IMR-90 (cell line): ENCODE data around the gene RTL5. TPM values are rescaled to one million over a fixed set of nuclear protein-coding genes. Genes with fewer than 3 reads are reported as not detected.

ENCODE experiments used
- ATAC-seq: fragments of 200-7000 bp; cut with Tn5 transposase; 2 replicates; pipeline ENCODE4 v1.9.1; 2020; ENCODE audit warnings: low read depth, mild to moderate bottlenecking, moderate library complexity
- BruUV-seq: library from RNA; stranded (reverse); fragments of 400-500 nt; replicated peaks from 2 replicates; lab custom pipeline; 2021; lab: Mats Ljungman, UMichigan
- CTCF ChIA-PET: fragments of 300-600 bp; formaldehyde crosslinking; extraction: SDS; loops from one replicate; lab custom pipeline; 2021; ENCODE audit warnings: antibody characterized with exemption; lab: Yijun Ruan, JAX
- POLR2A ChIA-PET: fragments of 300-600 bp; sonication (Branson Sonifier 250); formaldehyde crosslinking; loops from one replicate; lab custom pipeline; 2022; ENCODE audit warnings: antibody characterized with exemption; ENCODE audit not compliant: unreplicated experiment; lab: Charles Lee
- DNase-seq: peaks from one replicate; pipeline ENCODE4 v3.0.0; 2013
- H2AFZ ChIP-seq: replicated peaks from 2 replicates; pipeline ENCODE3; 2013; ENCODE audit warnings: low read length, mild to moderate bottlenecking; ENCODE audit not compliant: poor library complexity
- H2AK5ac ChIP-seq: 2 replicates; pipeline ENCODE4 v1.6.1; 2013; ENCODE audit warnings: low read depth, low read length, inconsistent platforms
- H2AK9ac ChIP-seq: replicated peaks from 2 replicates; pipeline ENCODE3; 2013; ENCODE audit warnings: mild to moderate bottlenecking, low read depth, low read length, moderate library complexity; ENCODE audit not compliant: poor library complexity
- H2BK120ac ChIP-seq: 2 replicates; pipeline ENCODE4 v1.6.1; 2013; ENCODE audit warnings: low read depth, low read length, inconsistent platforms
- H2BK15ac ChIP-seq: 3 replicates; pipeline ENCODE4 v1.6.1; 2013; ENCODE audit warnings: low read depth, low read length, inconsistent platforms
- H2BK20ac ChIP-seq: 2 replicates; pipeline ENCODE4 v1.6.1; 2013; ENCODE audit warnings: low read depth, mild to moderate bottlenecking, inconsistent platforms, low read length, moderate library complexity
- H2BK5ac ChIP-seq: 2 replicates; pipeline ENCODE4 v1.6.1; 2013; ENCODE audit warnings: mild to moderate bottlenecking, low read depth, low read length, inconsistent platforms; ENCODE audit not compliant: poor library complexity, severe bottlenecking
- H3K14ac ChIP-seq: replicated peaks from 2 replicates; pipeline ENCODE4 v1.6.1; 2013; ENCODE audit warnings: low read depth, low read length, inconsistent platforms
- H3K18ac ChIP-seq: 2 replicates; pipeline ENCODE4 v1.6.1; 2013; ENCODE audit warnings: low read depth, low read length, control low read depth
- H3K23ac ChIP-seq: 2 replicates; pipeline ENCODE4 v1.6.1; 2013; ENCODE audit warnings: low read depth, low read length, inconsistent platforms
- H3K27ac ChIP-seq: 2 replicates; pipeline ENCODE4 v1.5.1; 2013; ENCODE audit warnings: mild to moderate bottlenecking, control low read depth, low read length; ENCODE audit not compliant: insufficient read depth
- H3K27me3 ChIP-seq: 2 replicates; pipeline ENCODE4 v1.6.1; 2013; ENCODE audit warnings: low read length; ENCODE audit not compliant: control insufficient read depth, insufficient read depth
- H3K36me3 ChIP-seq: 2 replicates; pipeline ENCODE4 v1.6.1; 2013; ENCODE audit warnings: low read length, mixed read lengths; ENCODE audit not compliant: control insufficient read depth, insufficient read depth
- H3K4ac ChIP-seq: 2 replicates; pipeline ENCODE4 v1.6.1; 2013; ENCODE audit warnings: low read depth, low read length, inconsistent platforms
- H3K4me1 ChIP-seq: 2 replicates; pipeline ENCODE4 v1.6.1; 2013; ENCODE audit warnings: low read length, mixed read lengths; ENCODE audit not compliant: control insufficient read depth, insufficient read depth
- H3K4me2 ChIP-seq: 2 replicates; pipeline ENCODE4 v1.6.1; 2013; ENCODE audit warnings: low read depth, mild to moderate bottlenecking, control low read depth, low read length, moderate library complexity
- H3K4me3 ChIP-seq: 2 replicates; pipeline ENCODE4 v1.5.1; 2013; ENCODE audit warnings: low read depth, mild to moderate bottlenecking, control low read depth, low read length, moderate library complexity; ENCODE audit not compliant: insufficient read depth
- H3K56ac ChIP-seq: 2 replicates; pipeline ENCODE4 v1.6.1; 2013; ENCODE audit warnings: low read length, inconsistent platforms; ENCODE audit not compliant: insufficient read depth; ENCODE audit errors: extremely low read depth
- H3K79me1 ChIP-seq, 2 experiments: 2 replicates each; pipeline ENCODE4 v1.6.1; 2013; ENCODE audit warnings: low read length in 2 of 2, inconsistent platforms in 1 of 2, low read depth in 1 of 2
- H3K9ac ChIP-seq: 2 replicates; pipeline ENCODE4 v1.6.1; 2013; ENCODE audit warnings: low read depth, low read length, control low read depth
- H3K9me1 ChIP-seq: 2 replicates; pipeline ENCODE4 v1.6.1; 2013; ENCODE audit warnings: low read length, inconsistent platforms; ENCODE audit not compliant: insufficient read depth
- H3K9me3 ChIP-seq: 2 replicates; pipeline ENCODE4 v1.6.1; 2013; ENCODE audit warnings: low read length; ENCODE audit not compliant: control insufficient read depth, insufficient read depth
- H4K20me1 ChIP-seq: 2 replicates; pipeline ENCODE4 v1.6.1; 2013; ENCODE audit warnings: low read length, inconsistent platforms; ENCODE audit not compliant: insufficient read depth
- H4K5ac ChIP-seq: 2 replicates; pipeline ENCODE4 v1.6.1; 2013; ENCODE audit warnings: mild to moderate bottlenecking, low read depth, low read length, control low read depth
- H4K8ac ChIP-seq, 2 experiments: 2 replicates each; pipeline ENCODE4 v1.6.1; 2013; ENCODE audit warnings: low read depth in 2 of 2, low read length in 2 of 2, control low read depth in 1 of 2, inconsistent platforms in 1 of 2
- H4K91ac ChIP-seq: 2 replicates; pipeline ENCODE4 v1.6.1; 2013; ENCODE audit warnings: low read depth, low read length, inconsistent platforms; ENCODE audit not compliant: insufficient read depth
- CEBPB ChIP-seq: IDR thresholded peaks from 2 replicates; pipeline ENCODE4 v1.6.1; 2012; ENCODE audit warnings: low read depth, low read length, improper control_type of control experiment
- FOS ChIP-seq: fragments of 150-350 bp; IDR thresholded peaks from 2 replicates; pipeline ENCODE4 v1.6.1; 2016; ENCODE audit warnings: low read depth, low read length
- NFE2L2 ChIP-seq: fragments of 150-350 bp; IDR thresholded peaks from 2 replicates; pipeline ENCODE4 v1.6.1; 2016; ENCODE audit warnings: low read depth, mild to moderate bottlenecking, low read length
- SMC3 ChIP-seq: fragments of 150-350 bp; IDR thresholded peaks from 2 replicates; pipeline ENCODE4 v1.6.1; 2016; ENCODE audit warnings: low read depth, mild to moderate bottlenecking, antibody characterized with exemption, low read length, moderate library complexity
- WGBS, 2 experiments: methylation state at CpG; one replicate each; pipeline versions ENCODE4 v1.1.5 to v1.1.7; 2013; ENCODE audit warnings: missing lambda C conversion rate in 2 of 2; ENCODE audit not compliant: insufficient read length in 1 of 2; ENCODE audit errors: extremely low coverage in 2 of 2; 5-methylcytosine and 5-hydroxymethylcytosine counted together
- dilution Hi-C: fragments of 300-500 bp; cut with HindIII; formaldehyde crosslinking; loops from one replicate; pipeline ENCODE4 v1.14.3; 2018; ENCODE audit warnings: low sequenced_read_pairs; ENCODE audit not compliant: unreplicated experiment
- in situ Hi-C: fragments of 300-500 bp; cut with MboI; formaldehyde crosslinking; loops from 3 replicates; pipeline ENCODE4 v1.14.3; 2019; ENCODE audit warnings: low sequenced_read_pairs, inconsistent platforms, mixed read lengths
- intact Hi-C: fragments of 100-400 bp; cut with micrococcal nuclease; formaldehyde crosslinking; loops from 2 replicates; pipeline ENCODE4 v1.10.0; 2022
- polyA plus RNA-seq, 3 experiments: library from polyadenylated mRNA; depleted of rRNA; stranded (reverse); fragments of >200 nt; gene quantifications; 2 replicates each; pipeline ENCODE4 v1.2.3, GENCODE V29; 2012; ENCODE audit warnings: low replicate concordance in 1 of 3
- total RNA-seq: library from RNA; depleted of rRNA; stranded (reverse); fragments of >200 nt; gene quantifications from 2 replicates; pipeline ENCODE4 v1.2.3, GENCODE V29; 2012
- TF ChIP-seq, protein P1 (sequence below): fragments of 150-350 bp; IDR thresholded peaks from 2 replicates; pipeline ENCODE4 v1.6.1; 2016; ENCODE audit warnings: low read depth, mild to moderate bottlenecking, low read length, moderate library complexity, borderline replicate concordance

The RTL5 gene
- total and polyA plus RNA-seq, 2 of the 4 experiments (the other 2 are of a cell fraction), result 0.90 to 2.5 TPM

DNA sequence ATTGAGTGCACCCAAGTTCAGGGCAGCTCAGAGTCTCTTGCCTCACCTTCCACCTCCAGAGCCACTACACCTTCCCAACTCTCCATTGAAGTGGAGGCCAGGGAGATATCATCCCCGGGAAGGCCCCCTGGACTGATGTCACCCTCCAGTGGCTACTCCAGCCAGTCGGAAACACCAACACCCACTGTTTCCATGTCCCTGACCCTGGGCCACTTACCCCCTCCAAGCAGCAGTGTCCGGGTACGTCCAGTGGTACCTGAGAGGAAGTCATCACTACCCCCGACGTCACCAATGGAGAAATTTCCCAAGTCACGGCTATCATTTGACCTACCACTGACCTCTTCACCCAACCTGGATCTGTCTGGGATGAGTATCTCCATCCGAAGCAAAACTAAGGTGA is 7.8 kb upstream of the RTL5 start:
- WGBS, 2 experiments, result 73% methylated on average over 2 of the region's 8 CpGs; no CpG with 5 or more reads in 1 of the 2 experiments
- Histone ChIP-seq H3K23ac (no peak overlapping the region), H4K20me1 (no peaks in the 10 kb centered on the region; the same call in 1 of the 2 replicates), H2BK120ac (no peak overlapping the region), H4K8ac (no peak overlapping the region), H3K79me1 (no peaks in the 10 kb centered on the region), H3K36me3 (no peaks in the 10 kb centered on the region), H3K9me3 (peaks cover 3% of the 10 kb centered on the region; the same call in 1 of the 2 replicates), H3K9me1 (no peaks in the 10 kb centered on the region), H2AK5ac (no peak overlapping the region), H4K91ac (no peak overlapping the region), H3K14ac (no peak overlapping the region), H3K27me3 (peaks cover 65% of the 10 kb centered on the region), H3K9ac (no peak overlapping the region), H2BK15ac (no peak overlapping the region), H3K27ac (no peak overlapping the region), H3K18ac (no peak overlapping the region), H3K4me2 (no peak overlapping the region), H2BK20ac (no peak overlapping the region), H3K4me3 (no peak overlapping the region), H2AFZ (no peak overlapping the region), H3K4me1 (no peaks in the 10 kb centered on the region), H3K56ac (no peak overlapping the region), H4K5ac (no peak overlapping the region), H3K4ac (no peak overlapping the region), H2AK9ac (no peak overlapping the region), H2BK5ac (no peak overlapping the region)
- intact Hi-C loops (no loop called here), in situ Hi-C loops (no loop called here), dilution Hi-C loops (no loop called here)
- ChIA-PET CTCF (no interaction called here), POLR2A (no interaction called here)
- ATAC-seq (no peak), DNase-seq (no peak)
- no TSS peak for BruUV-seq
- TF ChIP-seq SMC3 (no peak), CEBPB (no peak), NFE2L2 (no peak), FOS (no peak)
- TF ChIP-seq, protein P1, sequence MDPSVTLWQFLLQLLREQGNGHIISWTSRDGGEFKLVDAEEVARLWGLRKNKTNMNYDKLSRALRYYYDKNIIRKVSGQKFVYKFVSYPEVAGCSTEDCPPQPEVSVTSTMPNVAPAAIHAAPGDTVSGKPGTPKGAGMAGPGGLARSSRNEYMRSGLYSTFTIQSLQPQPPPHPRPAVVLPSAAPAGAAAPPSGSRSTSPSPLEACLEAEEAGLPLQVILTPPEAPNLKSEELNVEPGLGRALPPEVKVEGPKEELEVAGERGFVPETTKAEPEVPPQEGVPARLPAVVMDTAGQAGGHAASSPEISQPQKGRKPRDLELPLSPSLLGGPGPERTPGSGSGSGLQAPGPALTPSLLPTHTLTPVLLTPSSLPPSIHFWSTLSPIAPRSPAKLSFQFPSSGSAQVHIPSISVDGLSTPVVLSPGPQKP, result no peak
